Measurements from ENCODE around the gene MCC. TPM values are rescaled to one million over a fixed set of nuclear protein-coding genes. Genes with fewer than 3 reads are reported as not detected.

Gene MCC
- total RNA-seq, 6 donors from 2014 or later = 12.1 to 67.1 (median 21.3) TPM

- 61 to 84% methylated on average over 4 of the region's 4 CpGs for WGBS, 2 donors
- H3K4me3 ChIP-seq = no peak overlapping the region
- no peaks in the 10 kb centered on the region for H3K36me3 ChIP-seq
- DNase-seq = no peak
- no peaks in the 10 kb centered on the region for H3K9me3 ChIP-seq
- peak overlapping the region in 2 of 4 donors; percentile 17 to 54 for H3K27ac ChIP-seq
- H3K27me3 ChIP-seq = no peaks in the 10 kb centered on the region
- ATAC-seq (ENCODE audit: low FRiP score in 2 of 2) = no peak
- TF ChIP-seq POLR2AphosphoS5 (IDR thresholded peaks at IDR 0.05) = no peak
- no peak for TF ChIP-seq CTCF (IDR thresholded peaks at IDR 0.05)
- no peak for TF ChIP-seq EP300 (IDR thresholded peaks at IDR 0.05)
- TF ChIP-seq POLR2A (IDR thresholded peaks at IDR 0.05) = no peak
- H3K4me1 ChIP-seq = peaks cover 0 to 12% (median 5%) of the 10 kb centered on the region in 4 donors
Measured at GRCh38 chr5:113224605-113225065, 263.6 kb downstream of the MCC start.

GRCh38 chr5:113223831-113224604 lies 264.2 kb downstream of the MCC start:
- Histone ChIP-seq H3K4me3 (no peak overlapping the region), H3K9me3 (no peaks in the 10 kb centered on the region), H3K36me3 (no peaks in the 10 kb centered on the region), H3K4me1 (peaks cover 0 to 12% (median 5%) of the 10 kb centered on the region in 4 donors), H3K27me3 (no peaks in the 10 kb centered on the region), H3K27ac (peak overlapping the region in 2 of 4 donors; percentile 30 to 54)
- WGBS, 2 donors = 78 to 85% methylated on average over 13 of the region's 13 CpGs
- DNase-seq = no peak
- ATAC-seq (ENCODE audit: low FRiP score in 2 of 2) = no peak
- no peak for TF ChIP-seq CTCF (IDR thresholded peaks at IDR 0.05)
- TF ChIP-seq EP300 (IDR thresholded peaks at IDR 0.05) = no peak
- no peak for TF ChIP-seq POLR2AphosphoS5 (IDR thresholded peaks at IDR 0.05)
- no peak for TF ChIP-seq POLR2A (IDR thresholded peaks at IDR 0.05)

GRCh38 chr5:113223315-113223714 lies 264.9 kb downstream of the MCC start:
- Histone ChIP-seq H3K9me3 (no peaks in the 10 kb centered on the region), H3K4me1 (peaks cover 0 to 19% (median 5%) of the 10 kb centered on the region in 4 donors), H3K4me3 (no peak overlapping the region), H3K36me3 (no peaks in the 10 kb centered on the region), H3K27me3 (no peaks in the 10 kb centered on the region), H3K27ac (peak overlapping the region in 1 of 4 donors; percentile 54)
- 65 to 80% methylated on average over 3 of the region's 3 CpGs for WGBS, 2 donors
- ATAC-seq (ENCODE audit: low FRiP score in 2 of 2) = no peak
- no peak for TF ChIP-seq EP300 (IDR thresholded peaks at IDR 0.05)
- no peak for TF ChIP-seq POLR2A (IDR thresholded peaks at IDR 0.05)
- no peak for TF ChIP-seq POLR2AphosphoS5 (IDR thresholded peaks at IDR 0.05)
- no peak for DNase-seq

- Histone ChIP-seq H3K9me3 (no peaks in the 10 kb centered on the region), H3K4me3 (no peak overlapping the region), H3K27ac (peak overlapping the region in 2 of 4 donors; percentile 28 to 48), H3K36me3 (no peaks in the 10 kb centered on the region), H3K4me1 (peaks cover 0 to 22% (median 10%) of the 10 kb centered on the region in 4 donors), H3K27me3 (no peaks in the 10 kb centered on the region)
- no peak for ATAC-seq (ENCODE audit: low FRiP score in 2 of 2)
- TF ChIP-seq POLR2AphosphoS5 (IDR thresholded peaks at IDR 0.05) (no peak), CTCF (IDR thresholded peaks at IDR 0.05) (no peak), POLR2A (IDR thresholded peaks at IDR 0.05) (no peak), EP300 (IDR thresholded peaks at IDR 0.05) (no peak)
- 77 to 80% methylated on average over 5 of the region's 5 CpGs for WGBS, 2 donors
- DNase-seq = no peak
Measured at GRCh38 chr5:113221294-113222176, 266.7 kb downstream of the MCC start.

GRCh38 chr5:113219695-113220094 lies 268.6 kb downstream of the MCC start:
- Histone ChIP-seq H3K9me3 (no peaks in the 10 kb centered on the region), H3K27ac (peak overlapping the region in 2 of 4 donors; percentile 50 to 82), H3K27me3 (no peaks in the 10 kb centered on the region), H3K4me1 (peaks cover 0 to 22% (median 10%) of the 10 kb centered on the region in 4 donors), H3K36me3 (no peaks in the 10 kb centered on the region), H3K4me3 (no peak overlapping the region)
- no peak for TF ChIP-seq POLR2AphosphoS5 (IDR thresholded peaks at IDR 0.05)
- no peak for TF ChIP-seq CTCF (IDR thresholded peaks at IDR 0.05)
- TF ChIP-seq EP300 (IDR thresholded peaks at IDR 0.05) = no peak
- TF ChIP-seq POLR2A (IDR thresholded peaks at IDR 0.05) = no peak
- 80 to 93% methylated on average over 3 of the region's 3 CpGs for whole genome bisulfite sequencing, 2 donors
- ATAC-seq (ENCODE audit: low FRiP score in 2 of 2) (no peak), DNase-seq (no peak)

All from upper lobe of left lung (tissue), 6 donors.